Stimulated activated CD4-positive, alpha-beta T cell treated with anti-CD3 and anti-CD28 coated beads, TNF-alpha, amount 100 ng/mL, for 4 hours (primary cell): ENCODE measurements around the gene RAP2A.

Experiments
- DNase-seq, 3 experiments: peaks; one replicate each; pipeline ENCODE4 v3.0.0-alpha.2; 2020; ENCODE audit warnings: low read depth in 3 of 3

Gene RAP2A

GRCh38 chr13:97495678-97496077 is 61.7 kb downstream of the RAP2A start:
- no peak for DNase-seq

GRCh38 chr13:97496511-97496910 is 62.5 kb downstream of the RAP2A start:
- DNase-seq = no peak

- DNase-seq = no peak
These were observed 63.4 kb downstream of the RAP2A start for GRCh38 chr13:97497400-97497799.

- no peak for DNase-seq
These were observed 64.5 kb downstream of the RAP2A start for GRCh38 chr13:97498419-97498818.

DNA sequence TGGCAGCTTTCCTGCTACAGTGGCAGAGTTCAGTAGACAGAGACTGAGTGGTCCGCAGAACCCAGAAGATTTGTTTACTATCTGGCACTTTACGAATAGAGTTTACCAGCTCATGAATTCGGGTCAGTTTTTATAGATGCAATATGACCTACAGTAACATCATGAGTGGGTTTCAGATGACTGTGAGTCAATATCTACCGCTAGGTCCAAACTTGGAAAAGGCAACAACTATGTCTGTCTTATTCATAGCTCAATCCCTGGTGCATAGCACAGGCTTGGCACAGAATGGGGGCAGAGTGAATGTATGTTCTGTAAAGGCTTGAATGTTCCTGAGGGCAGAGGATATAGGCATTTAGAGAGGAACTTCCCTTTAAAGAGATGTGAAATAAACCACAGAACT is 65.2 kb downstream of the RAP2A start:
- DNase-seq = no peak

GRCh38 chr13:97502181-97502580 is 68.2 kb downstream of the RAP2A start:
- DNase-seq = no peak

DNA sequence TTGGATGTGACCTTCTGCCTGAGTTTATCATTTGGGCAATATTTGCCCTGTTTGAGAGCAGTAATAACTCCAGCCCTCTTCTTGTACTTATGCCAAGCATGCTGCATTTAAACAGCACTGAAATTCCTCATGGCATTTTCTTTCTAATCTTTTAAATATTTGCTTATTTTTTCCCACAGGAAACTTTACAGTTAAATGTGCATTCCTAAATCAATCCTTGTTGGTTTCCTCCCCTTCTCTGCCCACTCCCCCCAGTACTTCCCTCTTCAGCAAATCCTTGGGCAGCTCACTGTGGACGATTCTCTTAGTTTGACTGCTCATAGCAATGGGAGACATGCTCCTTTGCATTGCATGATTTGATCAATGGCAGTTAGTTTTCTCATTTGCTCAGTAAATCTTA is 68.7 kb downstream of the RAP2A start:
- DNase-seq = no peak

DNA sequence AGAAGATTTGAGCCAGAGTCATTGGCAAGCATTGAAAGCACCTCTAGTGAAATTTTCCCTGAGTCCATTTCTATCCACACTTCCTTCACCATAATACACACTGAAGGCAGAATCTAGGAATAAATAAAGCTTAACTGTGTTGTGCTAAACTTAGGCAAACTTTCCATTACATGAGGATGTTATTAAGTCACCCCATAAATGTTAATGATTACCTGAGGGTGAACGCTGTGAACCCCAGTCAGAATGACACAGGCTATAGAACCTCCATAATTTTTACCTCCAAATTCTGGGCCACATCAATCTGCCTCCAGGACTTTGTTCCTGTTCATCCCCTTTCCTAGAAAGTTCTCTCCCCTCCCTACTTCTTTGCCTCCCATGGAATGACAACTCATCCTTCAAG is 71.0 kb downstream of the RAP2A start:
- DNase-seq = no peak

DNA sequence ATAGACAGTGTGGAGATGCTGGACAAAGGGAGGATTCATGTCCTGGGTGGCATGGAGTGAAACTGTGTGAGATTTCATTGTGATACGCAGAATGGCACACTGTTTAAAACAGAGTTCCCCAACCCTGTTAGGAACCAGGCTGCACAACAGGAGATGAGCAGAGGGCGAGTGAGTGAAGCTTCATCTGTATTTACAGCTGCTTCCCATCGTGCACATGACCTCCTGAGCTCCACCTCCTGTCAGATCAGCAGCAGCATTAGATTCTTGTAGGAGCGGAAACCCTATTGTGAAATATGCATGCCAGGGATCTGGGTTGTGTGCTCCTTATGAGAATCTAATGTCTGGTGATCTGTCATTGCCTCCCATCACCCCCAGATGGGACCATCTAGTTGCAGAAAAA is 72.5 kb downstream of the RAP2A start:
- DNase-seq = no peak

GRCh38 chr13:97512732-97513131 is 78.8 kb downstream of the RAP2A start:
- DNase-seq = no peak

DNA sequence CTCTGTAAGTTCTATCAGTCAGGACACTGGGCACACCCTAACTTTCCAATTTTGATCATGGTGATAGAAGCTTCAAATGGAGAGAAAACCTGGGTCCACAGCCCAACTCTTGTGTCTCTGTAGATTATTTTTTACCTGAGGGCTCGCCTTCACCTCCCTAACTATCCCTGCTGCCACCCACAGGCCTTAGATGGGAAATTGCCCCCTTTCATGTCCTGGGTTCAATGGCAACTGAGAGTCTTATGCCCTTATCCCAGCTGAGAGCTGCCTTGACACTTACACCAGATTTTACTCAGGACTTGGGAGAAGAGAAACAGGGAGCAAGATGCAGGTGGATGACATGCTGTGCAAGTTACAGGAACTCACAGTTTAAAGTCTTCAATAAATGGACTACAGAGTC is 81.7 kb downstream of the RAP2A start:
- no peak for DNase-seq

DNA sequence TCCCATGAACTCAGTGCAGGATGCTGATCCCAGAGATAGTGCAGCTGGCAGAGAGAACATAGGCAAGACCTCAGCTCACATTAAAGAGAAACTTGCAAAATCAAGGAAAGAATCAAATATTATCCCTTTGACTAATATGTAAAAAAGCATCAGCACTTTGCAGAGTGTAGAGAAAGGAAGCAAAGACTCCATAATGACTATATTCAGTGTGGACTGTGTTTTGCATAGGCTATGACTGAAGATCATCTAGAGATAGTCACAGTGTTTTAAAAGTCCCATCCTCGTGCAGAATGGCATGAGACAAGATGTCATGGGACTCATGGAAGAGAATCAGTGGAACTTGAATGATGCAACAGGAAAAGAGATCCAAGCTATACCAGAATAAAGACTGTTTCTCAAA is 84.0 kb downstream of the RAP2A start:
- no peak for DNase-seq
